Kidney (tissue), 14 donors: ENCODE measurements around the gene KLHDC7B. TPM values are rescaled to one million over a fixed set of nuclear protein-coding genes. Genes with fewer than 3 reads are reported as not detected.

Experiments used
- DNase-seq, 5 donors: peaks; one replicate each; pipeline ENCODE4 v3.0.0-alpha.2; 2013 to 2020
- FAIRE-seq: peaks from 2 replicates; lab custom pipeline; 2012; peaks lifted over from hg19 to GRCh38; lab: Jason Lieb, UNC
- H3K27ac ChIP-seq, 2 donors: one replicate each; pipeline ENCODE4 v1.7.0; 2013; ENCODE audit warnings: low read depth in 2 of 2, low read length in 2 of 2, inconsistent platforms in 1 of 2
- H3K27me3 ChIP-seq: one replicate; pipeline ENCODE4 v1.7.1; 2013; ENCODE audit warnings: low read length, inconsistent platforms; ENCODE audit not compliant: control insufficient read depth, insufficient read depth
- H3K36me3 ChIP-seq, 3 donors: one replicate each; pipeline versions ENCODE4 v1.7.0 to v1.7.1; 2013; ENCODE audit warnings: low read length in 3 of 3, control low read depth in 1 of 3, inconsistent platforms in 1 of 3; ENCODE audit not compliant: insufficient read depth in 3 of 3, control insufficient read depth in 2 of 3
- H3K4me1 ChIP-seq, 3 donors: one replicate each; pipeline versions ENCODE4 v1.7.0 to v1.7.1; 2013; ENCODE audit warnings: low read length in 3 of 3, inconsistent platforms in 1 of 3, low read depth in 1 of 3; ENCODE audit not compliant: control insufficient read depth in 2 of 3, insufficient read depth in 2 of 3
- H3K4me3 ChIP-seq, 3 donors: one replicate each; pipeline versions ENCODE4 v1.7.0 to v1.8.1; 2013; ENCODE audit warnings: low read length in 3 of 3, control low read depth in 1 of 3, inconsistent platforms in 1 of 3
- H3K9ac ChIP-seq, 3 donors: one replicate each; pipeline versions ENCODE4 v1.7.0 to v1.7.1; 2013; ENCODE audit warnings: low read length in 3 of 3, control low read depth in 1 of 3, inconsistent platforms in 1 of 3
- H3K9me3 ChIP-seq, 3 donors: one replicate each; pipeline versions ENCODE4 v1.7.0 to v1.7.1; 2013; ENCODE audit warnings: low read length in 3 of 3, control low read depth in 1 of 3, inconsistent platforms in 1 of 3; ENCODE audit not compliant: control insufficient read depth in 2 of 3, insufficient read depth in 1 of 3
- CTCF ChIP-seq: IDR thresholded peaks from 3 replicates; pipeline ENCODE4 v1.5.1; 2012; ENCODE audit warnings: mild to moderate bottlenecking, moderate library complexity, borderline replicate concordance; ENCODE audit not compliant: insufficient read depth; ENCODE audit errors: extremely low read depth
- intact Hi-C: fragments of 100-400 bp; cut with DNase I; formaldehyde crosslinking; loops from one replicate; pipeline ENCODE4 v1.11.1; 2022
- polyA plus RNA-seq: library from polyadenylated mRNA; stranded (reverse); fragments of 350-450 nt; fragmentation: Illumina TruSeq; extraction: RNeasy Lipid Tissue Mini Kit (QIAGEN cat#74804); gene quantifications from one replicate; pipeline ENCODE4 v1.2.3, GENCODE V29; 2014; ENCODE audit warnings: low read depth, low replicate concordance; ENCODE audit not compliant: insufficient read depth
- total RNA-seq: library from RNA; stranded (reverse); fragmentation: NEBNext Ultra II Directional; extraction: Animal tissue kit (Norgen Biotek cat#: 25700); gene quantifications from one replicate; pipeline ENCODE4 v1.2.1, GENCODE V29; 2021
- donor health status: control.
- donor health status: control.
- donor health status: control.
- donor health status: control.
- donor health status: control.
- donor health status: DM: yes; HTN: yes; CAD: no.
- donor health status: Normal renal cell carcinoma (clear cell type).

Gene KLHDC7B
- total and polyA plus RNA-seq, 2 donors from 2014 or later, result 1.4 to 16.1 TPM

- H3K9me3 ChIP-seq, result no peaks in the 10 kb centered on the region
- peaks cover 0 to 21% (median 0%) of the 10 kb centered on the region in 3 donors for H3K4me1 ChIP-seq
- no peak for FAIRE-seq
- no peaks in the 10 kb centered on the region for H3K27me3 ChIP-seq
- TF ChIP-seq CTCF, result no peak
- H3K9ac ChIP-seq, result no peak overlapping the region
- no peak overlapping the region for H3K4me3 ChIP-seq
- peaks cover 0 to 4% (median 0%) of the 10 kb centered on the region in 3 donors for H3K36me3 ChIP-seq
- no peak for DNase-seq
- no peak overlapping the region for H3K27ac ChIP-seq
- intact Hi-C loops, result no loop called here
Measured at GRCh38 chr22:50579752-50580151, 34.1 kb downstream of the KLHDC7B start.

GRCh38 chr22:50581031-50581949 lies 35.6 kb downstream of the KLHDC7B start:
- no peak for DNase-seq
- no peak for TF ChIP-seq CTCF
- no peak for FAIRE-seq
- intact Hi-C loops, result no loop called here
- H3K4me1 ChIP-seq, result peaks cover 0 to 21% (median 0%) of the 10 kb centered on the region in 3 donors
- H3K4me3 ChIP-seq, result peak overlapping the region; percentile 65 to 83 (median 83)
- no peaks in the 10 kb centered on the region for H3K27me3 ChIP-seq
- peaks cover 0 to 4% (median 0%) of the 10 kb centered on the region in 3 donors for H3K36me3 ChIP-seq
- peak overlapping the region in 2 of 3 donors; percentile 75 to 93 for H3K9ac ChIP-seq
- H3K27ac ChIP-seq, result peak overlapping the region in 1 of 2 donors; percentile 57
- no peaks in the 10 kb centered on the region for H3K9me3 ChIP-seq

GRCh38 chr22:50581950-50582492 lies 36.3 kb downstream of the KLHDC7B start:
- intact Hi-C loops, result no loop called here
- TF ChIP-seq CTCF, result no peak
- peak overlapping the region; percentile 65 to 83 (median 83) for H3K4me3 ChIP-seq
- no peaks in the 10 kb centered on the region for H3K9me3 ChIP-seq
- peak in 2 of 5 donors; percentile 30 to 86 for DNase-seq
- peaks cover 0 to 21% (median 0%) of the 10 kb centered on the region in 3 donors for H3K4me1 ChIP-seq
- peak overlapping the region; percentile 94 to 99 for H3K27ac ChIP-seq
- FAIRE-seq, result no peak
- H3K9ac ChIP-seq, result peak overlapping the region; percentile 43 to 93 (median 75)
- H3K27me3 ChIP-seq, result no peaks in the 10 kb centered on the region
- H3K36me3 ChIP-seq, result peaks cover 0 to 4% (median 0%) of the 10 kb centered on the region in 3 donors
